ENCODE results near the gene C18orf32. TPM values are rescaled to one million over a fixed set of nuclear protein-coding genes. Genes with fewer than 3 reads are reported as not detected.
A peak's percentile ranks its signal among the peaks of the same experiment; 100 is the strongest.

The C18orf32 gene
- total RNA-seq, 6 experiments from 2014 or later: 24.8 to 41.1 (median 31.1) TPM

- DNase-seq (no peak), ATAC-seq (no peak)
- Histone ChIP-seq H3K36me3 (peaks cover 0 to 38% (median 10%) of the 10 kb centered on the region in 4 donors), H3K9me3 (no peaks in the 10 kb centered on the region), H3K4me1 (peaks cover 0 to 27% (median 8%) of the 10 kb centered on the region in 4 donors), H3K4me3 (peak overlapping the region; percentile 72 to 82 (median 79)), H3K27me3 (no peaks in the 10 kb centered on the region), H3K27ac (peak overlapping the region; percentile 72 to 88 (median 79))
- TF ChIP-seq CTCF (IDR thresholded peaks at IDR 0.05) (no peak), POLR2A (IDR thresholded peaks at IDR 0.05) (no peak)
- intact Hi-C loops (cut with DNase I): no loop called here
- WGBS (ENCODE audit: insufficient coverage, low coverage, low lambda C conversion rate, missing lambda C conversion rate): 17% methylated on average over 7 of the region's 7 CpGs
Measured at GRCh38 chr18:49491534-49491856, 4.5 kb upstream of the C18orf32 start.

- ATAC-seq (no peak), DNase-seq (no peak)
- TF ChIP-seq POLR2A (IDR thresholded peaks at IDR 0.05): no peak
- TF ChIP-seq CTCF (IDR thresholded peaks at IDR 0.05): no peak
- H3K4me1 ChIP-seq: peaks cover 0 to 35% (median 8%) of the 10 kb centered on the region in 4 donors
- intact Hi-C loops (cut with DNase I): no loop called here
- no peaks in the 10 kb centered on the region for H3K9me3 ChIP-seq
- no peak overlapping the region for H3K4me3 ChIP-seq
- peaks cover 0 to 38% (median 10%) of the 10 kb centered on the region in 4 donors for H3K36me3 ChIP-seq
- no peaks in the 10 kb centered on the region for H3K27me3 ChIP-seq
- WGBS (ENCODE audit: insufficient coverage, low coverage, low lambda C conversion rate, missing lambda C conversion rate): 59% methylated on average over 4 of the region's 4 CpGs
- peak overlapping the region in 1 of 3 donors; percentile 6 for H3K27ac ChIP-seq
Measured at GRCh38 chr18:49490246-49490762, 3.3 kb upstream of the C18orf32 start.

- no peaks in the 10 kb centered on the region for H3K9me3 ChIP-seq
- H3K27ac ChIP-seq: peak overlapping the region; percentile 78 to 88 (median 87)
- peaks cover 0 to 35% (median 8%) of the 10 kb centered on the region in 4 donors for H3K4me1 ChIP-seq
- 64% methylated on average over 8 of the region's 8 CpGs for WGBS (ENCODE audit: insufficient coverage, low coverage, low lambda C conversion rate, missing lambda C conversion rate)
- peaks cover 0 to 48% (median 16%) of the 10 kb centered on the region in 4 donors for H3K36me3 ChIP-seq
- TF ChIP-seq POLR2A (IDR thresholded peaks at IDR 0.05) (no peak), CTCF (IDR thresholded peaks at IDR 0.05) (no peak)
- DNase-seq (no peak), ATAC-seq (no peak)
- H3K27me3 ChIP-seq: no peaks in the 10 kb centered on the region
- intact Hi-C loops (cut with DNase I): no loop called here
- peak overlapping the region; percentile 62 to 70 (median 64) for H3K4me3 ChIP-seq
Measured at GRCh38 chr18:49487711-49488310, 777 bp upstream of the C18orf32 start.

- intact Hi-C loops (cut with DNase I): no loop called here
- Histone ChIP-seq H3K9me3 (no peaks in the 10 kb centered on the region), H3K4me1 (peaks cover 0 to 34% (median 8%) of the 10 kb centered on the region in 4 donors), H3K27ac (peak overlapping the region; percentile 78 to 88 (median 87)), H3K4me3 (peak overlapping the region; percentile 62 to 70 (median 64)), H3K27me3 (no peaks in the 10 kb centered on the region), H3K36me3 (peaks cover 0 to 59% (median 20%) of the 10 kb centered on the region in 4 donors)
- peak; percentile 20 to 46 (median 36) for ATAC-seq
- under 1% methylated on average over 10 of the region's 10 CpGs for WGBS (ENCODE audit: insufficient coverage, low coverage, low lambda C conversion rate, missing lambda C conversion rate)
- TF ChIP-seq POLR2A (IDR thresholded peaks at IDR 0.05) (no peak), CTCF (IDR thresholded peaks at IDR 0.05) (no peak)
- no peak for DNase-seq
Measured at GRCh38 chr18:49486606-49486952, 455 bp downstream of the C18orf32 start.

All from right lobe of liver (tissue), 6 donors.